ENCODE measurements around the gene MAPKAPK3. TPM values are rescaled to one million over a fixed set of nuclear protein-coding genes. Genes with fewer than 3 reads are reported as not detected.
"Not testable (repeated sequence)": the region's sequence is repeated elsewhere in the genome, so short reads cannot be mapped to it uniquely, and the experiment has no call there.

Gene MAPKAPK3
- total and polyA plus RNA-seq, 2 experiments from 2014 or later = 77.3 to 94.7 TPM

GRCh38 chr3:50675179-50676030 is 58.5 kb downstream of the MAPKAPK3 start:
- H3K27ac ChIP-seq = no peak overlapping the region
- no peaks in the 10 kb centered on the region for H3K4me1 ChIP-seq (ENCODE audit: low read depth)
- peak in 1 of 2 donors; percentile 60 for DNase-seq (ENCODE audit: low read depth in 1 of 2, low spot score in 1 of 2)
- H3K36me3 ChIP-seq = no peaks in the 10 kb centered on the region
- TF ChIP-seq, protein P1, sequence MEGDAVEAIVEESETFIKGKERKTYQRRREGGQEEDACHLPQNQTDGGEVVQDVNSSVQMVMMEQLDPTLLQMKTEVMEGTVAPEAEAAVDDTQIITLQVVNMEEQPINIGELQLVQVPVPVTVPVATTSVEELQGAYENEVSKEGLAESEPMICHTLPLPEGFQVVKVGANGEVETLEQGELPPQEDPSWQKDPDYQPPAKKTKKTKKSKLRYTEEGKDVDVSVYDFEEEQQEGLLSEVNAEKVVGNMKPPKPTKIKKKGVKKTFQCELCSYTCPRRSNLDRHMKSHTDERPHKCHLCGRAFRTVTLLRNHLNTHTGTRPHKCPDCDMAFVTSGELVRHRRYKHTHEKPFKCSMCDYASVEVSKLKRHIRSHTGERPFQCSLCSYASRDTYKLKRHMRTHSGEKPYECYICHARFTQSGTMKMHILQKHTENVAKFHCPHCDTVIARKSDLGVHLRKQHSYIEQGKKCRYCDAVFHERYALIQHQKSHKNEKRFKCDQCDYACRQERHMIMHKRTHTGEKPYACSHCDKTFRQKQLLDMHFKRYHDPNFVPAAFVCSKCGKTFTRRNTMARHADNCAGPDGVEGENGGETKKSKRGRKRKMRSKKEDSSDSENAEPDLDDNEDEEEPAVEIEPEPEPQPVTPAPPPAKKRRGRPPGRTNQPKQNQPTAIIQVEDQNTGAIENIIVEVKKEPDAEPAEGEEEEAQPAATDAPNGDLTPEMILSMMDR (IDR thresholded peaks at IDR 0.05; ENCODE audit: low read depth, low read length) = no peak
- peak overlapping the region; percentile 68 for H3K4me3 ChIP-seq
- H3K27me3 ChIP-seq = peaks cover 79% of the 10 kb centered on the region
- H3K9me3 ChIP-seq (ENCODE audit: low read depth) = no peaks in the 10 kb centered on the region

DNA sequence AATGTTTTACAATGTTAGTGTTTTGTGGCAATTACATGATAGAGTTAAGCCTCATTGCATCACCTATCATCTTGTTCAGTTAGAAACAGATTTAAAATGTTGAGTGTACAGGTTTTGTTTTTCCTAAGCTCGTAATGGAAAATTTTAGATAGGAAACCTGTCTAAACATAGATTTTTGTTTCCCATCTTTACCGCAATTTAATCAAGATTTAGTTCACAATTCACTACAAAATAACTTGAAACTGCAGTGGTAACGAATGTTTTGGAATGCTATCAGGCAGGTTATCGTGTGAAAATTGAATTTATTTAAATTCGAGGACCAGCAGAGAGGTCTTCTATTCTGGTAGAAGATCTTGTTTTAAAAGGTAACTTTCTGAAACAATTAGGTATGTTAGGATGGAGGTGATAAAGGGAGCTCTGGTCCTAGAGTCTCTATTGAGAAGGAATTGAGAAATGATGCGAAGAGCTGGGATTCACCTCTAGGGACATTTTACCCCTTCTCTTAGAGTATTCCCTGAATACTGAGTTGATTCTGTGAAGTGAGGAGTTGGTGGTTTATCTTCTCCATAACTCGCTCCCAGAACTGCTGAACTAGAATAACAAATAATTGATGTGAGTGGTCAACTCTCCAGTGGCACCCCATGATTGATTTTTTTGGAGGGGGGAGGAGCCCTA is 59.2 kb downstream of the MAPKAPK3 start:
- Histone ChIP-seq H3K36me3 (no peaks in the 10 kb centered on the region), H3K4me1 (ENCODE audit: low read depth) (no peaks in the 10 kb centered on the region), H3K4me3 (no peak overlapping the region), H3K27ac (no peak overlapping the region), H3K27me3 (peaks cover 72% of the 10 kb centered on the region), H3K9me3 (ENCODE audit: low read depth) (no peaks in the 10 kb centered on the region)
- TF ChIP-seq, protein P1 (IDR thresholded peaks at IDR 0.05; ENCODE audit: low read depth, low read length) = no peak
- no peak for DNase-seq (ENCODE audit: low read depth in 1 of 2, low spot score in 1 of 2)

GRCh38 chr3:50687127-50687751 is 70.3 kb downstream of the MAPKAPK3 start:
- TF ChIP-seq, protein P1 (IDR thresholded peaks at IDR 0.05; ENCODE audit: low read depth, low read length) = no peak
- no peak overlapping the region for H3K27ac ChIP-seq
- DNase-seq (ENCODE audit: low read depth in 1 of 2, low spot score in 1 of 2) = no peak
- no peaks in the 10 kb centered on the region for H3K36me3 ChIP-seq
- peaks cover 4% of the 10 kb centered on the region for H3K27me3 ChIP-seq
- H3K9me3 ChIP-seq (ENCODE audit: low read depth) = no peaks in the 10 kb centered on the region
- H3K4me3 ChIP-seq = no peak overlapping the region
- no peaks in the 10 kb centered on the region for H3K4me1 ChIP-seq (ENCODE audit: low read depth)

GRCh38 chr3:50687916-50688315 is 71.0 kb downstream of the MAPKAPK3 start:
- Histone ChIP-seq H3K4me1 (ENCODE audit: low read depth) (no peaks in the 10 kb centered on the region), H3K27me3 (peaks cover 4% of the 10 kb centered on the region), H3K36me3 (no peaks in the 10 kb centered on the region), H3K9me3 (ENCODE audit: low read depth) (no peaks in the 10 kb centered on the region), H3K27ac (no peak overlapping the region), H3K4me3 (no peak overlapping the region)
- TF ChIP-seq, protein P1 (IDR thresholded peaks at IDR 0.05; ENCODE audit: low read depth, low read length) = no peak
- no peak for DNase-seq (ENCODE audit: low read depth in 1 of 2, low spot score in 1 of 2)

GRCh38 chr3:50688602-50689001 is 71.7 kb downstream of the MAPKAPK3 start:
- not testable (repeated sequence) for H3K36me3 ChIP-seq; H3K27me3 ChIP-seq; H3K27ac ChIP-seq; H3K4me3 ChIP-seq; DNase-seq (ENCODE audit: low read depth in 1 of 2, low spot score in 1 of 2); H3K9me3 ChIP-seq (ENCODE audit: low read depth); H3K4me1 ChIP-seq (ENCODE audit: low read depth)
